GM19467 (cell line): ENCODE data around the gene PEAR1.

Experiments
- ATAC-seq: cut with Tn5 transposase; IDR thresholded peaks from one replicate; pipeline ENCODE4 v1.9.1; 2021; ENCODE audit warnings: mild to moderate bottlenecking, moderate library complexity; ENCODE audit not compliant: unreplicated experiment

PEAR1 gene

GRCh38 chr1:156935505-156936128, 42.1 kb downstream of the PEAR1 start:
- ATAC-seq, result no peak

GRCh38 chr1:156936191-156936590, 42.7 kb downstream of the PEAR1 start:
- no peak for ATAC-seq

- ATAC-seq, result no peak
Observed at GRCh38 chr1:156936721-156937220, 43.3 kb downstream of the PEAR1 start.

- ATAC-seq, result no peak
Observed at GRCh38 chr1:156937883-156938282, 44.4 kb downstream of the PEAR1 start.

- no peak for ATAC-seq
Observed at GRCh38 chr1:156938813-156939212, 45.3 kb downstream of the PEAR1 start.

- ATAC-seq, result no peak
Observed at GRCh38 chr1:156939786-156940334, 46.3 kb downstream of the PEAR1 start.

GRCh38 chr1:156941675-156942074, 48.2 kb downstream of the PEAR1 start:
- ATAC-seq, result no peak

- ATAC-seq, result no peak
Observed at GRCh38 chr1:156942176-156942575, 48.7 kb downstream of the PEAR1 start.

- no peak for ATAC-seq
Observed at GRCh38 chr1:156942576-156942975, 49.1 kb downstream of the PEAR1 start.

GRCh38 chr1:156943756-156944155, 50.2 kb downstream of the PEAR1 start:
- ATAC-seq, result no peak

- no peak for ATAC-seq
Observed at GRCh38 chr1:156944268-156944667, 50.8 kb downstream of the PEAR1 start.

- ATAC-seq, result no peak
Observed at GRCh38 chr1:156944848-156945247, 51.3 kb downstream of the PEAR1 start.

GRCh38 chr1:156945881-156946661, 52.6 kb downstream of the PEAR1 start:
- ATAC-seq, result no peak

- ATAC-seq, result no peak
Observed at GRCh38 chr1:156947127-156947526, 53.6 kb downstream of the PEAR1 start.

GRCh38 chr1:156947818-156948525, 54.5 kb downstream of the PEAR1 start:
- no peak for ATAC-seq

GRCh38 chr1:156948708-156949107, 55.2 kb downstream of the PEAR1 start:
- ATAC-seq, result no peak

GRCh38 chr1:156949127-156949526, 55.6 kb downstream of the PEAR1 start:
- no peak for ATAC-seq

- ATAC-seq, result no peak
Observed at GRCh38 chr1:156951371-156951770, 57.9 kb downstream of the PEAR1 start.

GRCh38 chr1:156953571-156953970, 60.1 kb downstream of the PEAR1 start:
- no peak for ATAC-seq

GRCh38 chr1:156956333-156956732, 62.8 kb downstream of the PEAR1 start:
- ATAC-seq, result no peak

GRCh38 chr1:156957634-156958033, 64.1 kb downstream of the PEAR1 start:
- ATAC-seq, result no peak
